Bronchial epithelial cell (primary cell): ENCODE data around the gene UBLCP1. TPM values are rescaled to one million over a fixed set of nuclear protein-coding genes. Genes with fewer than 3 reads are reported as not detected.
A peak's percentile ranks its signal among the peaks of the same experiment; 100 is the strongest.

Experiments
- DNase-seq: peaks from one replicate; pipeline ENCODE4 v3.0.0-alpha.2; 2010; ENCODE audit warnings: low read depth
- FAIRE-seq: peaks from 2 replicates; lab custom pipeline; 2011; peaks lifted over from hg19 to GRCh38; lab: Jason Lieb, UNC
- H3K27me3 ChIP-seq: 2 replicates; pipeline ENCODE4 v1.5.1; 2011; ENCODE audit warnings: low read length; ENCODE audit not compliant: control insufficient read depth, insufficient read depth
- H3K36me3 ChIP-seq: 2 replicates; pipeline ENCODE4 v1.5.1; 2011; ENCODE audit warnings: low read length; ENCODE audit not compliant: control insufficient read depth, insufficient read depth
- H3K4me3 ChIP-seq: 2 replicates; pipeline ENCODE4 v1.5.1; 2011; ENCODE audit warnings: mild to moderate bottlenecking, low read depth, low read length, control low read depth
- total RNA-seq: library from RNA; depleted of rRNA; stranded (reverse); fragments of >200 nt; gene quantifications from 2 replicates; pipeline ENCODE4 v1.2.1, GENCODE V29; 2014
- TF ChIP-seq, protein P1 (sequence below): IDR thresholded peaks from 2 replicates; pipeline ENCODE4 v1.5.1; 2011; ENCODE audit warnings: mild to moderate bottlenecking, moderate library complexity, low read length, control low read depth, inconsistent platforms; ENCODE audit not compliant: insufficient read depth, severe bottlenecking

Gene UBLCP1
- total RNA-seq, 1 donor from 2014 or later = 14.5 TPM

DNA sequence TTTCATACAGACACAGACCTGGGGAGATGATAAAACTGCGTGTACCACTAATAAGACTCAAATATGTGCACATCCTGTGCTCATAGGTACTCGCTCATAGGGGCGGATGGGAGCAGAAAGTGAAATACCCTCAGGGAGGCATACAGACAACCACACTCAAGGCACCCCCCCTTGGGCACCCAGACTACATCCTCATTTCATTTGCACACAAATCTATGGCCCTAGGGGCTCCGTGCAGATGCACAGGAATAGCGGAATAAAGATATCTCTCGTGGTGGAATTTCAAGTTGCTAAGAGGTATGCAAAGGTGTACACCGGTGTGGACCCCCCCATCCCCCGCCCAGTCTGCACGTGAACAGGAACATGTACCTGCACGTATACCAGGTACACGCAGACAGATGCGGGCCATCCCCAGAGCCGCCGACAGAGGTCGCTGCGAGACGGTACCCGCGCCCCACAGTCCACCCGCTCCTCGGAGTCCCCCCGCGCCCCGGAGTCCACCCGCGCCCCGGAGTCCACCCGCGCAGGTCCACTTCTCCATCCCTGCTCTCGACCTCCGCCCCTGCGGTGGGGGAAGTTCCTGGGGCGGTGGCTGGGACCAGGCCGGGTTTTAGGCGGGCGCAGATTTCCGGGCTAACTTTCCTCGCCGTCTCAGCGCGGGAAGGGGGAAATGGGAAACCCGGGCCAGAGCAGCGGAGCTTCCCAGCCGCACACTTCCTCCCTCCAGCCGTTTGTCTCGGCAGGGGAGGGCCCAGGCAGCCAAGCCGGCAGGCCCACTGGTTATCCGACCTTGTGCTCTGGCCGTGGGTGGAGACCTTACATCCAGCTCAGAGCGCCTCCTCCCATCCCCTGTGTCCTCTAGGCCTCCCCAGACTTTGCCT, 68.2 kb downstream of the UBLCP1 start:
- no peaks in the 10 kb centered on the region for H3K27me3 ChIP-seq
- TF ChIP-seq, protein P1, sequence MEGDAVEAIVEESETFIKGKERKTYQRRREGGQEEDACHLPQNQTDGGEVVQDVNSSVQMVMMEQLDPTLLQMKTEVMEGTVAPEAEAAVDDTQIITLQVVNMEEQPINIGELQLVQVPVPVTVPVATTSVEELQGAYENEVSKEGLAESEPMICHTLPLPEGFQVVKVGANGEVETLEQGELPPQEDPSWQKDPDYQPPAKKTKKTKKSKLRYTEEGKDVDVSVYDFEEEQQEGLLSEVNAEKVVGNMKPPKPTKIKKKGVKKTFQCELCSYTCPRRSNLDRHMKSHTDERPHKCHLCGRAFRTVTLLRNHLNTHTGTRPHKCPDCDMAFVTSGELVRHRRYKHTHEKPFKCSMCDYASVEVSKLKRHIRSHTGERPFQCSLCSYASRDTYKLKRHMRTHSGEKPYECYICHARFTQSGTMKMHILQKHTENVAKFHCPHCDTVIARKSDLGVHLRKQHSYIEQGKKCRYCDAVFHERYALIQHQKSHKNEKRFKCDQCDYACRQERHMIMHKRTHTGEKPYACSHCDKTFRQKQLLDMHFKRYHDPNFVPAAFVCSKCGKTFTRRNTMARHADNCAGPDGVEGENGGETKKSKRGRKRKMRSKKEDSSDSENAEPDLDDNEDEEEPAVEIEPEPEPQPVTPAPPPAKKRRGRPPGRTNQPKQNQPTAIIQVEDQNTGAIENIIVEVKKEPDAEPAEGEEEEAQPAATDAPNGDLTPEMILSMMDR = peak; percentile 88
- DNase-seq (peak; percentile 31), FAIRE-seq (no peak)
- H3K36me3 ChIP-seq = no peaks in the 10 kb centered on the region
- peak overlapping the region; percentile 48 for H3K4me3 ChIP-seq

DNA sequence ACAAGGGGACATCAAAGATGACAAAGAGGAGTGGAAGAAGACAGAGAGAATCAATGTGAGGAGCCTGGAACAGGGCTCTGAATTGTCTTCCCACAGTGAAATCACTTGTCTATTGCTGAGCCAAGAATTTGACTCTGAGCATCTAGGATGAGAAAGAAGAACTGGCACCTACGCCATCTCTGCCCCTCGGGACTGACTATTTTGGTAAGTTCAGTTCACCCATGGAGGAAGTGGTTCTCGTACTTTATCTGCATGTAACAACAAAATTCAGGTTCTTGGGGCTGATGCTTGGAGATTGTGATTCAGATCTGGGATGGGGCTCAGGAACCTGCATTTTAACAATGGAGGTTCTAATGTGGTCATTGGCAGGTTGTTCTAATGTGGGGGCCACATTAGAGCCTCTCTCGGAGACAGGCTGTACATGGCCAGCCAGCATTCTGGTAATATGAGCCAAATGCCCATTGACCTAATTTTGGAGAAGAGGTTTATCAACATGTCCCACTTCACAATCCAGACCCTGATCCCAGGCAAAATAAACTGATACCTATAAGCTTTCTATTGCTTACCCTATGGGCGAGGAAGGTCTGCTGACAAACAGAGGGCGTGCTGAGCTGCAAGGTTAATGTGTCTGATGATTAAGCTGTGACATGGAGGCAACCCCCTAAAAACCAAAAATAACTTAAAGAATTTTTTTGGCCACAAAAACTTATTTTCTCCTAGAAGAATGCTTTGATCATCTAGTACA, 69.9 kb downstream of the UBLCP1 start:
- H3K27me3 ChIP-seq = no peaks in the 10 kb centered on the region
- FAIRE-seq (no peak), DNase-seq (no peak)
- no peaks in the 10 kb centered on the region for H3K36me3 ChIP-seq
- TF ChIP-seq, protein P1 = no peak
- H3K4me3 ChIP-seq = no peak overlapping the region

DNA sequence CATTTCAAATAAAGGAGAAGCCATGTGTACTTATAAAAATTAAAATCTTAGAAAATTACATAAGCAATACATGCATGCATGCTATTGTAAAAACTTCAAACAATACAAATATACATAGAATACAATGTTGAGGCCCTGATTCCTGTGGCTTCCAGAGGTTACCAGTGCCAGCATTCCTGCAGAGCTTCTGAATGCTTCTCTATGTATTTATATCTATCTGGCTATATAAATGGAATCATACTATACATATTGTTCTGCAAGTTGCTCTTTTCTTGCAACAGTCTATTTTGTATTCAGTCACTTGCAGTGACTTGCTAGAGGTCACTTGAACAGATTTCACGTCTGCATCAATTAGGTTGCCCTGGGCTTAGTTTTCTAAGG, 70.4 kb downstream of the UBLCP1 start:
- DNase-seq (no peak), FAIRE-seq (no peak)
- no peaks in the 10 kb centered on the region for H3K27me3 ChIP-seq
- TF ChIP-seq, protein P1 = no peak
- H3K4me3 ChIP-seq = no peak overlapping the region
- no peaks in the 10 kb centered on the region for H3K36me3 ChIP-seq

Other genes with a start within 250 kb of the UBLCP1 start
- not detected in 2 replicates for gene EBF1, start 163.4 kb upstream of the UBLCP1 start, total RNA-seq
- gene RNF145, start 53.7 kb upstream of the UBLCP1 start, total RNA-seq = 84.2 and 160 TPM in 2 replicates
- gene IL12B, start 67.2 kb downstream of the UBLCP1 start, total RNA-seq = under 0.01 TPM in 1 of 2 replicates, not detected in the other